Measurements from ENCODE around the gene LUZP2. TPM values are rescaled to one million over a fixed set of nuclear protein-coding genes. Genes with fewer than 3 reads are reported as not detected.

Gene LUZP2
- total and polyA plus RNA-seq, 2 donors (not counting 1 experiment from before 2014, with no cell fraction given) = not detected

DNA sequence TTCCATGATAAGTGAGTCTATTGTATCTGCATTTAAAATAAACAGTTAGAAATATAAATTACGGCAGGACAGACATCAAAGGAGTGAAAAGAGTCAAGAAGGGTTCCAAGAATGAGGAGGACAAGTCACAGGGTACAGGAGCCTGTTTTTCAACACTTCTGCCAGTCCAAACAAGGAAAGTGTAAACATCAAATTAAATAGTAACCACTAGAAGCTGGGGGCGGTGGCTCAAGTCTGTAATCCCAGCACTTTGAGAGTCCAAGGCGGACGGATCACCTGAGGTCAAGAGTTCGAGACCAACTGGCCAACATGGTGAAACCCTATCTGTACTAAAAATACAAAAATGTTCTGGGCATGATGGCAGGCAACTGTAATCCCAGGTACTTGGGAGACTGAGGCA, 219.6 kb downstream of the LUZP2 start:
- CTCF ChIA-PET = no interaction called here

DNA sequence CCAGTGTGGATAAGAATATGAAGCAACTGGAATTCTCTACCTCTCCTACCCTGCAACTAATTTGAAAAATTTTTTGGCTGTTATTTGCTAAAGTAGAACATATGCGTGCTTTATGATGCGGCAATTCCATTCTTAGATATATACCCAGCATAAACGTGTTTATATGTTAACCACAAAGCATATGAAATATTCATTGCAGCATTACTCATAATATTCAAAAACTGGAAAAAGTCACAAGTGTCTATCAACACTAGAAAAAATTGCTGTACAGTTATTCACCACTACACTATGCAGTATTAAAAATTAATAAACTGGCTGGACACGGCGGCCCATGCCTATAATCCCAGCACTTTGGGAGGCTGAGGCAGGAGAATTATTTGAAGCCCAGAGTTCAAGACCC, 226.4 kb downstream of the LUZP2 start:
- Mint-ChIP-seq H3K4me1 (no peaks in the 10 kb centered on the region), H3K4me3 (no peak overlapping the region), H3K9me3 (ENCODE audit: insufficient read depth) (no peaks in the 10 kb centered on the region), H3K27me3 (no peaks in the 10 kb centered on the region), H3K27ac (no peak overlapping the region)
- no peaks in the 10 kb centered on the region for H3K4me1 ChIP-seq (ENCODE audit: control insufficient read depth in 2 of 2, insufficient read depth in 2 of 2, low read length in 2 of 2)
- POLR2A ChIA-PET = no interaction called here
- ATAC-seq (ENCODE audit: low read depth) (no peak), DNase-seq (no peak)
- H4K20me1 ChIP-seq (ENCODE audit: control insufficient read depth, insufficient read depth, low read length, poor library complexity, severe bottlenecking) = no peaks in the 10 kb centered on the region
- H3K9me3 ChIP-seq (ENCODE audit: control extremely low read depth in 1 of 3, control insufficient read depth in 2 of 3, insufficient read depth in 1 of 3, low read length in 2 of 3) = no peaks in the 10 kb centered on the region
- no peak overlapping the region for H3K27ac ChIP-seq (ENCODE audit: low read length in 2 of 2)
- H3K4me3 ChIP-seq (ENCODE audit: control extremely low read depth in 1 of 5, extremely low read depth in 1 of 5, insufficient read depth in 1 of 5, low read depth in 2 of 5, low read length in 4 of 5) = no peak overlapping the region
- no peaks in the 10 kb centered on the region for H3K27me3 ChIP-seq (replicated peaks in 1 of 4; ENCODE audit: control extremely low read depth in 1 of 4, control insufficient read depth in 3 of 4, insufficient read depth in 4 of 4, low read length in 3 of 4)
- no peaks in the 10 kb centered on the region for H3K79me2 ChIP-seq (ENCODE audit: control insufficient read depth, insufficient read depth, low read length)
- no peak overlapping the region for H2AFZ ChIP-seq (ENCODE audit: insufficient read depth, low read depth, low read length, poor library complexity, severe bottlenecking)
- no peaks in the 10 kb centered on the region for H3K36me3 ChIP-seq (replicated peaks in 1 of 2; ENCODE audit: control extremely low read depth in 1 of 2, control insufficient read depth in 1 of 2, extremely low read depth in 1 of 2, insufficient read depth in 2 of 2, low read length in 1 of 2)
- intact Hi-C loops (cut with micrococcal nuclease) = no loop called here
- WGBS (ENCODE audit: insufficient coverage) = 100% methylated on average over 1 of the region's 5 CpGs
- CTCF ChIA-PET = no interaction called here
- H3K9ac ChIP-seq (ENCODE audit: low read length) = no peak overlapping the region
- no peak for TF ChIP-seq EZH2 (IDR thresholded peaks at IDR 0.05; ENCODE audit: borderline replicate concordance, insufficient read depth, low read depth, low read length, poor library complexity, severe bottlenecking)
- TF ChIP-seq, protein P1, sequence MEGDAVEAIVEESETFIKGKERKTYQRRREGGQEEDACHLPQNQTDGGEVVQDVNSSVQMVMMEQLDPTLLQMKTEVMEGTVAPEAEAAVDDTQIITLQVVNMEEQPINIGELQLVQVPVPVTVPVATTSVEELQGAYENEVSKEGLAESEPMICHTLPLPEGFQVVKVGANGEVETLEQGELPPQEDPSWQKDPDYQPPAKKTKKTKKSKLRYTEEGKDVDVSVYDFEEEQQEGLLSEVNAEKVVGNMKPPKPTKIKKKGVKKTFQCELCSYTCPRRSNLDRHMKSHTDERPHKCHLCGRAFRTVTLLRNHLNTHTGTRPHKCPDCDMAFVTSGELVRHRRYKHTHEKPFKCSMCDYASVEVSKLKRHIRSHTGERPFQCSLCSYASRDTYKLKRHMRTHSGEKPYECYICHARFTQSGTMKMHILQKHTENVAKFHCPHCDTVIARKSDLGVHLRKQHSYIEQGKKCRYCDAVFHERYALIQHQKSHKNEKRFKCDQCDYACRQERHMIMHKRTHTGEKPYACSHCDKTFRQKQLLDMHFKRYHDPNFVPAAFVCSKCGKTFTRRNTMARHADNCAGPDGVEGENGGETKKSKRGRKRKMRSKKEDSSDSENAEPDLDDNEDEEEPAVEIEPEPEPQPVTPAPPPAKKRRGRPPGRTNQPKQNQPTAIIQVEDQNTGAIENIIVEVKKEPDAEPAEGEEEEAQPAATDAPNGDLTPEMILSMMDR (IDR thresholded peaks at IDR 0.05) = no peak
- no peak overlapping the region for H3K4me2 ChIP-seq (replicated peaks; ENCODE audit: low read depth, low read length, poor library complexity, severe bottlenecking)

More for the DNA sequence above, 219.6 kb downstream of the LUZP2 start:
- TF ChIP-seq EZH2 (IDR thresholded peaks at IDR 0.05; ENCODE audit: borderline replicate concordance, insufficient read depth, low read depth, low read length, poor library complexity, severe bottlenecking) = no peak
- TF ChIP-seq, protein P1 (IDR thresholded peaks at IDR 0.05) = no peak
- Histone ChIP-seq H3K36me3 (replicated peaks in 1 of 2; ENCODE audit: control extremely low read depth in 1 of 2, control insufficient read depth in 1 of 2, extremely low read depth in 1 of 2, insufficient read depth in 2 of 2, low read length in 1 of 2) (no peaks in the 10 kb centered on the region), H3K4me1 (ENCODE audit: control insufficient read depth in 2 of 2, insufficient read depth in 2 of 2, low read length in 2 of 2) (no peaks in the 10 kb centered on the region), H3K27ac (ENCODE audit: low read length in 2 of 2) (no peak overlapping the region), H4K20me1 (ENCODE audit: control insufficient read depth, insufficient read depth, low read length, poor library complexity, severe bottlenecking) (no peaks in the 10 kb centered on the region), H2AFZ (ENCODE audit: insufficient read depth, low read depth, low read length, poor library complexity, severe bottlenecking) (no peak overlapping the region), H3K79me2 (ENCODE audit: control insufficient read depth, insufficient read depth, low read length) (no peaks in the 10 kb centered on the region), H3K4me3 (ENCODE audit: control extremely low read depth in 1 of 5, extremely low read depth in 1 of 5, insufficient read depth in 1 of 5, low read depth in 2 of 5, low read length in 4 of 5) (no peak overlapping the region), H3K9ac (ENCODE audit: low read length) (no peak overlapping the region), H3K9me3 (ENCODE audit: control extremely low read depth in 1 of 3, control insufficient read depth in 2 of 3, insufficient read depth in 1 of 3, low read length in 2 of 3) (peaks cover 0 to 3% (median 0%) of the 10 kb centered on the region in 3 donors), H3K4me2 (replicated peaks; ENCODE audit: low read depth, low read length, poor library complexity, severe bottlenecking) (no peak overlapping the region), H3K27me3 (replicated peaks in 1 of 4; ENCODE audit: control extremely low read depth in 1 of 4, control insufficient read depth in 3 of 4, insufficient read depth in 4 of 4, low read length in 3 of 4) (no peaks in the 10 kb centered on the region)
- no peak overlapping the region for H3K27ac Mint-ChIP-seq
- no peak overlapping the region for H3K4me3 Mint-ChIP-seq
- DNase-seq (no peak), ATAC-seq (ENCODE audit: low read depth) (no peak)
- no peaks in the 10 kb centered on the region for H3K27me3 Mint-ChIP-seq
- POLR2A ChIA-PET = no interaction called here
- 94% methylated on average over 5 of the region's 5 CpGs for WGBS (ENCODE audit: insufficient coverage)
- H3K9me3 Mint-ChIP-seq (ENCODE audit: insufficient read depth) = no peaks in the 10 kb centered on the region
- intact Hi-C loops (cut with micrococcal nuclease) = no loop called here
- H3K4me1 Mint-ChIP-seq = no peaks in the 10 kb centered on the region
